HL-60 (cell line): Measurements from ENCODE around the gene ID4.

Experiments used
- DNase-seq, 2 experiments: peaks; one replicate each; pipeline ENCODE4 v3.0.0-alpha.2; 2010 to 2020; ENCODE audit warnings: low read depth in 1 of 2, low spot score in 1 of 2
- H3K27ac ChIP-seq: fragments of 250-450 bp; sonication (Bioruptor Pico); replicated peaks from 2 replicates; pipeline ENCODE4 v1.5.1; 2020; ENCODE audit warnings: mild to moderate bottlenecking, moderate library complexity
- H3K27me3 ChIP-seq: fragments of 250-450 bp; sonication (Bioruptor Pico); 2 replicates; pipeline ENCODE4 v1.5.1; 2021; ENCODE audit warnings: mild to moderate bottlenecking, moderate library complexity; ENCODE audit not compliant: insufficient read depth, poor library complexity, severe bottlenecking
- H3K4me3 ChIP-seq: replicated peaks from 2 replicates; pipeline ENCODE4 v1.5.1; 2011; ENCODE audit warnings: mild to moderate bottlenecking, control low read depth, low read length; ENCODE audit not compliant: insufficient read depth
- CTCF ChIP-seq: IDR thresholded peaks from one replicate; pipeline ENCODE4 v1.5.1; 2011; ENCODE audit warnings: low read length, control low read depth, inconsistent platforms; ENCODE audit not compliant: insufficient read depth
- GABPA ChIP-seq: IDR thresholded peaks from 2 replicates; pipeline ENCODE4 v1.6.1; 2012; ENCODE audit warnings: low read depth
- POLR2AphosphoS5 ChIP-seq: IDR thresholded peaks from 2 replicates; pipeline ENCODE4 v1.6.1; 2012; ENCODE audit warnings: low read depth
- REST ChIP-seq: IDR thresholded peaks from 2 replicates; pipeline ENCODE4 v1.6.1; 2012; ENCODE audit warnings: low read depth; ENCODE audit not compliant: insufficient replicate concordance
- SPI1 ChIP-seq: IDR thresholded peaks from 2 replicates; pipeline ENCODE4 v1.6.1; 2012; ENCODE audit warnings: low read depth, mild to moderate bottlenecking, borderline replicate concordance

The ID4 gene

GRCh38 chr6:19860235-19860877 lies 23.2 kb downstream of the ID4 start:
- TF ChIP-seq REST (no peak), GABPA (no peak), SPI1 (no peak), POLR2AphosphoS5 (no peak), CTCF (no peak)
- no peak for DNase-seq
- Histone ChIP-seq H3K27ac (no peak overlapping the region), H3K27me3 (no peaks in the 10 kb centered on the region), H3K4me3 (no peak overlapping the region)

- DNase-seq, result no peak
- Histone ChIP-seq H3K4me3 (no peak overlapping the region), H3K27ac (no peak overlapping the region), H3K27me3 (no peaks in the 10 kb centered on the region)
- no peak for TF ChIP-seq REST
- no peak for TF ChIP-seq GABPA
- TF ChIP-seq CTCF, result no peak
- no peak for TF ChIP-seq SPI1
- no peak for TF ChIP-seq POLR2AphosphoS5
These were observed 27.1 kb downstream of the ID4 start for GRCh38 chr6:19864285-19864684.

- Histone ChIP-seq H3K27me3 (no peaks in the 10 kb centered on the region), H3K4me3 (no peak overlapping the region), H3K27ac (no peak overlapping the region)
- no peak for DNase-seq
- TF ChIP-seq CTCF, result no peak
- TF ChIP-seq POLR2AphosphoS5, result no peak
- no peak for TF ChIP-seq GABPA
- no peak for TF ChIP-seq REST
- TF ChIP-seq SPI1, result no peak
These were observed 28.0 kb downstream of the ID4 start for GRCh38 chr6:19865178-19865577.
